Measurements from ENCODE around the gene KLRF2. TPM values are rescaled to one million over a fixed set of nuclear protein-coding genes. Genes with fewer than 3 reads are reported as not detected.

KLRF2 gene
- total RNA-seq, 6 experiments from 2014 or later = not detected

- Mint-ChIP-seq H3K36me3 (ENCODE audit: low read depth) (no peaks in the 10 kb centered on the region), H3K27ac (no peak overlapping the region), H3K4me1 (ENCODE audit: low read depth) (peaks cover 5% of the 10 kb centered on the region), H3K9me3 (no peaks in the 10 kb centered on the region), H3K4me3 (no peak overlapping the region), H3K27me3 (ENCODE audit: insufficient read depth) (peaks cover 4% of the 10 kb centered on the region; the same call in 1 of the 2 replicates)
- no peak for TF ChIP-seq CTCF (IDR thresholded peaks at IDR 0.05)
- DNase-seq = no peak
Measured at GRCh38 chr12:9922429-9922828, 41.1 kb downstream of the KLRF2 start.

- peak; percentile 27 for DNase-seq
- H3K4me3 Mint-ChIP-seq = peak overlapping the region; percentile 78
- H3K27me3 Mint-ChIP-seq (ENCODE audit: insufficient read depth) = peaks cover 5% of the 10 kb centered on the region
Measured at GRCh38 chr12:9925705-9926393, 44.6 kb downstream of the KLRF2 start.

GRCh38 chr12:9926876-9927275, 45.6 kb downstream of the KLRF2 start:
- no peaks in the 10 kb centered on the region for H3K9me3 Mint-ChIP-seq
- peaks cover 5% of the 10 kb centered on the region for H3K27me3 Mint-ChIP-seq (ENCODE audit: insufficient read depth)
- no peak overlapping the region for H3K4me3 Mint-ChIP-seq
- H3K27ac Mint-ChIP-seq = no peak overlapping the region
- DNase-seq = no peak
- no peaks in the 10 kb centered on the region for H3K36me3 Mint-ChIP-seq (ENCODE audit: low read depth)
- TF ChIP-seq CTCF (IDR thresholded peaks at IDR 0.05) = no peak
- H3K4me1 Mint-ChIP-seq (ENCODE audit: low read depth) = peaks cover 5% of the 10 kb centered on the region

More at GRCh38 chr12:9925705-9926393, 44.6 kb downstream of the KLRF2 start:
- no peaks in the 10 kb centered on the region for H3K36me3 Mint-ChIP-seq (ENCODE audit: low read depth)
- H3K4me1 Mint-ChIP-seq (ENCODE audit: low read depth) = peaks cover 5% of the 10 kb centered on the region
- peak; percentile 79 for TF ChIP-seq CTCF (IDR thresholded peaks at IDR 0.05)
- H3K27ac Mint-ChIP-seq = no peak overlapping the region
- no peaks in the 10 kb centered on the region for H3K9me3 Mint-ChIP-seq

- Mint-ChIP-seq H3K4me1 (ENCODE audit: low read depth) (peaks cover 5% of the 10 kb centered on the region), H3K27ac (no peak overlapping the region), H3K9me3 (no peaks in the 10 kb centered on the region), H3K4me3 (no peak overlapping the region), H3K27me3 (ENCODE audit: insufficient read depth) (peaks cover 12% of the 10 kb centered on the region), H3K36me3 (ENCODE audit: low read depth) (no peaks in the 10 kb centered on the region)
- DNase-seq = no peak
- no peak for TF ChIP-seq CTCF (IDR thresholded peaks at IDR 0.05)
Measured at GRCh38 chr12:9928607-9929006, 47.3 kb downstream of the KLRF2 start.

GRCh38 chr12:9931245-9931644, 50.0 kb downstream of the KLRF2 start:
- Mint-ChIP-seq H3K4me3 (no peak overlapping the region), H3K27me3 (ENCODE audit: insufficient read depth) (peaks cover 15% of the 10 kb centered on the region), H3K4me1 (ENCODE audit: low read depth) (no peaks in the 10 kb centered on the region), H3K36me3 (ENCODE audit: low read depth) (no peaks in the 10 kb centered on the region), H3K27ac (no peak overlapping the region), H3K9me3 (no peaks in the 10 kb centered on the region)
- no peak for TF ChIP-seq CTCF (IDR thresholded peaks at IDR 0.05)
- no peak for DNase-seq
